GM19328 (cell line): Measurements from ENCODE around the gene LINGO1.

ENCODE experiments used
- ATAC-seq: cut with Tn5 transposase; IDR thresholded peaks from one replicate; pipeline ENCODE4 v1.9.1; 2021; ENCODE audit warnings: mild to moderate bottlenecking, moderate library complexity; ENCODE audit not compliant: unreplicated experiment

LINGO1 gene

GRCh38 chr15:77657634-77658238 is 25.0 kb upstream of the LINGO1 start:
- ATAC-seq: no peak

- no peak for ATAC-seq
These were observed 23.6 kb upstream of the LINGO1 start for GRCh38 chr15:77656294-77656693.

GRCh38 chr15:77654975-77655374 is 22.3 kb upstream of the LINGO1 start:
- ATAC-seq: no peak

- no peak for ATAC-seq
These were observed 21.2 kb upstream of the LINGO1 start for GRCh38 chr15:77653832-77654480.

GRCh38 chr15:77650265-77650664 is 17.6 kb upstream of the LINGO1 start:
- ATAC-seq: no peak

GRCh38 chr15:77649610-77650009 is 16.9 kb upstream of the LINGO1 start:
- no peak for ATAC-seq

GRCh38 chr15:77649017-77649416 is 16.3 kb upstream of the LINGO1 start:
- no peak for ATAC-seq

GRCh38 chr15:77647961-77648360 is 15.2 kb upstream of the LINGO1 start:
- ATAC-seq: no peak

- ATAC-seq: no peak
These were observed 13.5 kb upstream of the LINGO1 start for GRCh38 chr15:77646104-77646694.

- ATAC-seq: no peak
These were observed 12.9 kb upstream of the LINGO1 start for GRCh38 chr15:77645602-77646001.

GRCh38 chr15:77644543-77645247 is 12.0 kb upstream of the LINGO1 start:
- ATAC-seq: no peak

GRCh38 chr15:77643764-77644163 is 11.1 kb upstream of the LINGO1 start:
- no peak for ATAC-seq

- no peak for ATAC-seq
These were observed 10.2 kb upstream of the LINGO1 start for GRCh38 chr15:77642793-77643430.

GRCh38 chr15:77641999-77642398 is 9.3 kb upstream of the LINGO1 start:
- no peak for ATAC-seq

- ATAC-seq: no peak
These were observed 7.9 kb upstream of the LINGO1 start for GRCh38 chr15:77640615-77641014.

- no peak for ATAC-seq
These were observed 6.7 kb upstream of the LINGO1 start for GRCh38 chr15:77639431-77639830.

- no peak for ATAC-seq
These were observed 5.4 kb upstream of the LINGO1 start for GRCh38 chr15:77637851-77638692.

- no peak for ATAC-seq
These were observed 3.5 kb upstream of the LINGO1 start for GRCh38 chr15:77636209-77636608.

GRCh38 chr15:77634266-77634962 is 1.7 kb upstream of the LINGO1 start:
- no peak for ATAC-seq

GRCh38 chr15:77633913-77634265 is 1.2 kb upstream of the LINGO1 start:
- no peak for ATAC-seq
